ENCODE measurements around the gene TMPRSS13. TPM values are rescaled to one million over a fixed set of nuclear protein-coding genes. Genes with fewer than 3 reads are reported as not detected.

The TMPRSS13 gene
- total RNA-seq, 1 experiment from 2014 or later: 21.7 TPM

GRCh38 chr11:117898059-117898458, 31.1 kb downstream of the TMPRSS13 start:
- no peak overlapping the region for H3K27ac ChIP-seq
- H3K9me2 ChIP-seq (ENCODE audit: insufficient read depth): no peaks in the 10 kb centered on the region
- H4K20me1 ChIP-seq (ENCODE audit: insufficient read depth): no peaks in the 10 kb centered on the region
- DNase-seq: no peak
- no TSS peak for BruUV-seq (replicated peaks)
- POLR2A ChIA-PET (ENCODE audit: unreplicated experiment): no interaction called here
- no peaks in the 10 kb centered on the region for H3K4me1 ChIP-seq (replicated peaks; ENCODE audit: insufficient read depth)
- no peak overlapping the region for H3K4me2 ChIP-seq
- TF ChIP-seq EZH2 (IDR thresholded peaks at IDR 0.05; ENCODE audit: low read depth): no peak
- TF ChIP-seq, protein P1, sequence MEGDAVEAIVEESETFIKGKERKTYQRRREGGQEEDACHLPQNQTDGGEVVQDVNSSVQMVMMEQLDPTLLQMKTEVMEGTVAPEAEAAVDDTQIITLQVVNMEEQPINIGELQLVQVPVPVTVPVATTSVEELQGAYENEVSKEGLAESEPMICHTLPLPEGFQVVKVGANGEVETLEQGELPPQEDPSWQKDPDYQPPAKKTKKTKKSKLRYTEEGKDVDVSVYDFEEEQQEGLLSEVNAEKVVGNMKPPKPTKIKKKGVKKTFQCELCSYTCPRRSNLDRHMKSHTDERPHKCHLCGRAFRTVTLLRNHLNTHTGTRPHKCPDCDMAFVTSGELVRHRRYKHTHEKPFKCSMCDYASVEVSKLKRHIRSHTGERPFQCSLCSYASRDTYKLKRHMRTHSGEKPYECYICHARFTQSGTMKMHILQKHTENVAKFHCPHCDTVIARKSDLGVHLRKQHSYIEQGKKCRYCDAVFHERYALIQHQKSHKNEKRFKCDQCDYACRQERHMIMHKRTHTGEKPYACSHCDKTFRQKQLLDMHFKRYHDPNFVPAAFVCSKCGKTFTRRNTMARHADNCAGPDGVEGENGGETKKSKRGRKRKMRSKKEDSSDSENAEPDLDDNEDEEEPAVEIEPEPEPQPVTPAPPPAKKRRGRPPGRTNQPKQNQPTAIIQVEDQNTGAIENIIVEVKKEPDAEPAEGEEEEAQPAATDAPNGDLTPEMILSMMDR (conservative IDR thresholded peaks at IDR 0.05): no peak
- CTCF ChIA-PET: no interaction called here
- no peak overlapping the region for H2AFZ ChIP-seq
- H3K27me3 ChIP-seq (ENCODE audit: insufficient read depth, low read depth): peaks cover 5% of the 10 kb centered on the region; the same call in 1 of the 2 replicates
- H3K9me3 ChIP-seq (ENCODE audit: insufficient read depth, low read depth): no peaks in the 10 kb centered on the region
- intact Hi-C loops (cut with micrococcal nuclease; ENCODE audit: unreplicated experiment): no loop called here
- no peaks in the 10 kb centered on the region for H3F3A ChIP-seq (ENCODE audit: insufficient read depth, low read depth)
- no peaks in the 10 kb centered on the region for H3K79me2 ChIP-seq (ENCODE audit: low read depth)
- H3K36me3 ChIP-seq (ENCODE audit: low read depth): no peaks in the 10 kb centered on the region
- H3K4me3 ChIP-seq: no peak overlapping the region

GRCh38 chr11:117892651-117893050, 36.6 kb downstream of the TMPRSS13 start:
- Histone ChIP-seq H3F3A (ENCODE audit: insufficient read depth, low read depth) (no peaks in the 10 kb centered on the region), H3K36me3 (ENCODE audit: low read depth) (no peaks in the 10 kb centered on the region), H2AFZ (no peak overlapping the region), H3K9me2 (ENCODE audit: insufficient read depth) (no peaks in the 10 kb centered on the region), H3K4me2 (no peak overlapping the region), H3K9me3 (ENCODE audit: insufficient read depth, low read depth) (no peaks in the 10 kb centered on the region), H3K4me3 (no peak overlapping the region), H3K27me3 (ENCODE audit: insufficient read depth, low read depth) (peaks cover 18% of the 10 kb centered on the region; the same call in 1 of the 2 replicates), H3K27ac (no peak overlapping the region), H3K79me2 (ENCODE audit: low read depth) (no peaks in the 10 kb centered on the region), H4K20me1 (ENCODE audit: insufficient read depth) (no peaks in the 10 kb centered on the region), H3K4me1 (replicated peaks; ENCODE audit: insufficient read depth) (no peaks in the 10 kb centered on the region)
- no TSS peak for BruUV-seq (replicated peaks)
- no peak for DNase-seq
- TF ChIP-seq, protein P1 (conservative IDR thresholded peaks at IDR 0.05): no peak
- TF ChIP-seq EZH2 (IDR thresholded peaks at IDR 0.05; ENCODE audit: low read depth): no peak
- CTCF ChIA-PET: no interaction called here
- POLR2A ChIA-PET (ENCODE audit: unreplicated experiment): no interaction called here
- intact Hi-C loops (cut with micrococcal nuclease; ENCODE audit: unreplicated experiment): no loop called here

DNA sequence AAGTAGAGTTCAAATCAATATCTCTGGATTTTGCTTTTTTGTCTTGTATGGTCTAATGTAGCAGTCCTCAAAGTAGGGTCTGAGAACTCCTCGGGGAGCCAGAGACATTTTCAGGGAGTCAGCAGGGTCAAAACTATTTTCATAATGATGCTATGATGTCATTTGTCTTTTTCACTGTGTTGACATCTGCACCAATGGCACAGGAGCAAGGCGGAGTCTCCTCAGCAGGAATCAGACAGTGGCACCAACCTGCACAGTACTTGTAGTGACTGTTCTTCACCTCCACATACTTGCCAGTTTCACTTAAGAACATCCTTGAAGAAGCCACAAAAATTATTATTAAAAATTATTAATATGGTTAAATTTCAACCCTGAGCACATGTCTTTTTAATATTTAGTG, 37.8 kb downstream of the TMPRSS13 start:
- no peaks in the 10 kb centered on the region for H4K20me1 ChIP-seq (ENCODE audit: insufficient read depth)
- TF ChIP-seq, protein P1 (conservative IDR thresholded peaks at IDR 0.05): no peak
- no peak for TF ChIP-seq EZH2 (IDR thresholded peaks at IDR 0.05; ENCODE audit: low read depth)
- H3K4me2 ChIP-seq: no peak overlapping the region
- POLR2A ChIA-PET (ENCODE audit: unreplicated experiment): interaction anchor here (0.7 kb wide), 1 partner anchor 16 kb away, joined by 3 read pairs; no protein-coding TSS in a partner anchor
- H3K4me3 ChIP-seq: no peak overlapping the region
- H3K27ac ChIP-seq: no peak overlapping the region
- H3K36me3 ChIP-seq (ENCODE audit: low read depth): no peaks in the 10 kb centered on the region
- no peaks in the 10 kb centered on the region for H3K9me2 ChIP-seq (ENCODE audit: insufficient read depth)
- H3K79me2 ChIP-seq (ENCODE audit: low read depth): no peaks in the 10 kb centered on the region
- H3K9me3 ChIP-seq (ENCODE audit: insufficient read depth, low read depth): no peaks in the 10 kb centered on the region
- H3K4me1 ChIP-seq (replicated peaks; ENCODE audit: insufficient read depth): no peaks in the 10 kb centered on the region
- no peak overlapping the region for H2AFZ ChIP-seq
- intact Hi-C loops (cut with micrococcal nuclease; ENCODE audit: unreplicated experiment): no loop called here
- peaks cover 20% of the 10 kb centered on the region; the same call in 1 of the 2 replicates for H3K27me3 ChIP-seq (ENCODE audit: insufficient read depth, low read depth)
- no TSS peak for BruUV-seq (replicated peaks)
- DNase-seq: no peak
- no peaks in the 10 kb centered on the region for H3F3A ChIP-seq (ENCODE audit: insufficient read depth, low read depth)
- CTCF ChIA-PET: no interaction called here
